Stimulated activated CD4-positive, alpha-beta T cell treated with anti-CD3 and anti-CD28 coated beads, Interleukin-4, amount 100 ng/mL, for 4 hours (primary cell): ENCODE measurements around the gene BTNL8.
A peak's percentile ranks its signal among the peaks of the same experiment; 100 is the strongest.

ENCODE experiments used
- DNase-seq, 2 experiments: peaks; one replicate each; pipeline ENCODE4 v3.0.0-alpha.2; 2020

Gene BTNL8, protein sequence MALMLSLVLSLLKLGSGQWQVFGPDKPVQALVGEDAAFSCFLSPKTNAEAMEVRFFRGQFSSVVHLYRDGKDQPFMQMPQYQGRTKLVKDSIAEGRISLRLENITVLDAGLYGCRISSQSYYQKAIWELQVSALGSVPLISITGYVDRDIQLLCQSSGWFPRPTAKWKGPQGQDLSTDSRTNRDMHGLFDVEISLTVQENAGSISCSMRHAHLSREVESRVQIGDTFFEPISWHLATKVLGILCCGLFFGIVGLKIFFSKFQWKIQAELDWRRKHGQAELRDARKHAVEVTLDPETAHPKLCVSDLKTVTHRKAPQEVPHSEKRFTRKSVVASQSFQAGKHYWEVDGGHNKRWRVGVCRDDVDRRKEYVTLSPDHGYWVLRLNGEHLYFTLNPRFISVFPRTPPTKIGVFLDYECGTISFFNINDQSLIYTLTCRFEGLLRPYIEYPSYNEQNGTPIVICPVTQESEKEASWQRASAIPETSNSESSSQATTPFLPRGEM

DNA sequence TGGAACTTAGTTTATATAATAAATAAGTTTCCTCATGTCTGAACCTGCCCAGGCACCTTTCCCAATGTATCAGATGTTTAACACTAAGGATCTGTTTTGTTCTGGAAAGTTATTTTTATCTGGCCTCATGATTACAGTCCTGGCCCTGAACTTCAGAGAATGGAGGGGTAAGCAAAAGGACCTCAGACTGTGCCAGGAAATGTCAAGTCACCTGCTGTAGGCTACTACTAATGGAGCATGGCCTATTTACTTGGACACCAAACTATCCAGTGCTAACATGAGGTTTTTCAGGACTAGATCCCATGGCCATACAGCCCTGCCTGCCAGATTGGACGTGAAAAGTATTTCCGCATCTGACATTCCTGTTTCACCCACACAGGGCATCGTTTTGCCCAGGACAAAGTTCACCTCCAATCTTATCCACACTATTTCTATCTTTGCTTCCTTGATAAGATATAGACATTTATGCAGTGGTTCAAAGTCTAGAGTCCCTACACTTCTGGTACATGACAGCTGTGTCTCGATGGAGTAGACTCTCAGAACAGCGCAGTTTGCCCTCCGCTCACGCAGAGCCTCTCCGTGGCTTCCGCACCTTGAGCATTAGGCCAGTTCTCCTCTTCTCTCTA lies at the start of gene BTNL8:
BTNL8 (plus strand) TSS at position 539 of the 626 bp plus-strand sequence. CDS start 152 bp downstream, outside the sequence.
- DNase-seq = no peak

DNA sequence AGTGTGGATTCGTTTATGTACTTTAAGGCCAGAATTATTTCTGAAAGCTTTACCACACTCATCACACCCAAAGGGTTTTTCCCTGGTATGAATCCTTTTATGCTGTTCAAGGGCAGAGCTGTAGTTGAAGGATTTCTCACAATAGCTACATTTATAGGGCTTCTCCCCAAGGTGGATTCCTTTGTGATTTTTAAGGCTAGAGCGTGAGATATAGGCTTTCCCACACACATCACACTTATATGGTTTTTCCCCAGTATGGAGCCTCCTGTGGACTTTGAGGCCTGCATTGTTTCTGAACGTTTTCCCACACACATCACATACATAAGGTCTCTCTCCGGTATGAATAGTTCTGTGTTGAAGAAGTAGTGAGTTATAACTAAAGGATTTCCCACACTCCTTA lies 49.1 kb upstream of the BTNL8 start:
- no peak for DNase-seq

DNA sequence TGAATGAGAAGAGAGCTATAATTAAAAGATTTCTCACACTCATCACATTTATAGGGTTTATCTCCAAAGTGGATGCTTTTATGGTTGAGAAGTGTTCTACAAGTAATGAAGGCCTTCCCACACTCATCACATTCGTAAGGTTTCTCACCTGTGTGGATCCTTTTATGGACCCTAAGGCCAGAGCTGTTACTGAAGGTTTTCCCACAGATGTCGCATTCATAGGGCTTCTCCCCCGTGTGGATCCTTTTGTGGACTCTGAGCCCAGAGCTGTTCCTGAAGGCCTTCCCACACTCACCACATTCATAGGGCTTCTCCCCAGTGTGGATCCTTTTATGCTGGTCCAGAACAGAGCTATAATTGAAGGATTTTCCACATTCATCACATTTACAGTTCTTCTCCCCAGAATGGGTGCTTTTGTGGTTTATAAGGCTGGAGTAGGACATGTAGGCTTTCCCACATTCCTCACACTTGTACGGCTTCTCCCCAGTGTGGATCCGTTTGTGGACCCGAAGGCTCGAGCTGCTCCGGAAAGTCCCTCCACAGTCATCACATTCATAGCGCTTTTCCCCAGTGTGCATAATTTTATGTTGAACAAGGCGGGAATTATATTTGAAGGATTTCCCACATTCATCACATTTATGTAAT lies 48.4 kb upstream of the BTNL8 start:
- no peak for DNase-seq

DNA sequence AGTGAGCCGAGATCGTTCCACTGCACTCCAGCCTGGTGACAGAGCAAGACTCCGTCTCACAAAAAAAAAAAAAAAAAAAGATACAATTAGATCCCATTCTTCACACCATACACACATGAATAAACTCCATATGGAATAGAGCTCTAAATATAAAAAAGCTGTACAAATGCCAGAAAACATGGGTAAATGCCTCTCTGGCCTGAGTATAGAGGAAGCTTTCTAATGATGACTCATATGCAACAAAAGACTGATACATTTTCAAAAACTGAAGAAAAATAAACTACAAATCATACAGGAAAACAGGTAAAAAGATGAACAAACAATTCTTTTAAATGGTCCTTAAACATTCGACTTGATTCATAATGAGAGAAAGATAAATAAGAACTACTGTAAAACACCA lies 46.5 kb upstream of the BTNL8 start:
- no peak for DNase-seq

DNA sequence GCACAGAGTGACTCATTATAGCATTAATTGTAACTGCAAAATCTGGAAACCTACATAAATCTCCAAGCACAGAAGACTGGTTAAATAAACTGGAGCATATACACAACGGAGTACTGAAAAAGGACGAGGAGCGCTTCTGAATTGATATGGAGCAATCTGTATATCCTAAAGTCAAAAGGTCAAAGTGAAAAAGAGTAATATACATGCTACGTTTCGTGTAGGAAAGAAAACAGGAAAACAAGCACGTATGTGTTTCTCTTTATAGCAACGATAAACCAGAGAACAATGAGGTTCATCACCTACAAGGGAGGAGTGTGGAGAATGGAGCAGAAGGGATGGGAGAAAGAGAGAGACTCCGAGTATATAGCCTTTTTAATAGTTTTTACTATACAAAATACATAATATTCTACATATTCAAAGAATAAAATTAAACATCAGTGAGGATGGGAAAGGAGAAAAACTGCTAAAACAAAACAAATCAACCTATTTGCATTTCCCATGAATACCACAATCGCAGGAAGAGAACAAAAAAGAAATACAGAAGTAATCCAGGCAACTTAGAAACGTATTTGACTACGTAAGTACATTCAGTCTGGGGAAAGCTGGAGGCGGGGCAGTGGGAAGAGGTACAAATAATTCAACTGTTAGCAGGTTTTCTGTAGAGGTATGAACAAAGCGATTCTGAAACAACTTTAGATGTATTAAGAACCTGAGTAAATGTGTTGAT lies 45.7 kb upstream of the BTNL8 start:
- no peak for DNase-seq

DNA sequence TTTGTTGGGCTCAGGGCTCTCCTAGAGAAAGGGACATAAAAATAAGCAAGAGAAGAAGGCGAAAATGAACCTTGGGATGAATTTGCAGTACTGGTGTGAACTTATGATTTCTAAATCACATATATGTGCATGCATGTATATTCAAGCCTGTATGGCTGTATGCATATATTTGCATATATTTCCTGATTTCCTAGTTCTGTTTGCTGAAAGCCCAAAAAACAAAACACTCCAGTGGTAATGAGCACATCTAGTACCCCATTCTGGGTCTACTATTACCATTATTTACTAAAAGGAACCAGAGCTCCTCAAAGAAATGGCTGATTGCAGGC lies 45.1 kb upstream of the BTNL8 start:
- no peak for DNase-seq

DNA sequence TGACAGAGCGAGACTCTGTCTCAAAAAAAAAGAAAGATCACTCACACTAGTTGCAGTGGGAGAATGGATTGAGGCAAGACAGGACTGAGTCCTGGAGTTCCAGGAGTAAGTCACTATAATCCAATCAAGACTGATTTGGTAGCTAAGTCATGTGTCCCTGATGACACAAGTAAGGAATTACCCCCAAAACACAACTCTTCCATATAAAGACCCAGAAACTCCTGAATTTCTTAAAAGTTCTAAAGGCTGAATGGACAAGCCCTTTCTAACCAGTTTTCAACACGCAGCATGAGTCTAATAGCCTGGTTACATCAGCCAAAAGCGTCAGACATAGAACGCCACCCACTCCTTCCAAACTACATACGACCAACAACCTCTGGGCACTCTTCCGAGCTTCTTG lies 40.4 kb upstream of the BTNL8 start:
- DNase-seq = no peak

DNA sequence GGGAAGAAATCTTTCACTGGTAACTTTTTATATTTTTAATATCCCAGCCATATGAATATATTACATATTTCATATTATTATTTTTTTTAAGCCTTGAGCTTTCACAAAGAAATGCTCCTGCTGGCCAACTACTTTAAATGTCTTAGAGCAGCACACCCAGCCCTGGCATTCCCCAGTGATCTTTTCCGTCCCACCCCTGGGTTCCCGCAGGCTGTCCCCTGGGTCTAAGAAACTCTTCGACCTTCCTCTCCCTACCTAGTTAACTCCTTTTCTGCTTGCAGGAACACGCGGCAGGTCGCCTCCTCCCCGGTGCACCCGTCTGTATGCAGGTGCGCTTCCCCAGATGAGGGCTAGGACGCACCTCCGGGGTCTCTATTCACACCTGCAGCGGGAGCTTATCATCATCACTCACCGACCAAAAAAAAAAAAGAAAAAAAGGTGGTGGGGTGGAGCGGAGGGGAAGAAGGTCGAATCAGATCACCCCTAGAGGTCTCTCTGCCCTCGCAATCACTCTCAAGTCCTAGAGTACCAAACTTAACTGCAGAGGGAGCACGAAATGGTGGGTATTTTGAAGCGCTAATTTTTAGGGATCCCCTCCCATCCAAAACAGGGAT lies 38.6 kb upstream of the BTNL8 start:
- peak; percentile 34 to 55 for DNase-seq

DNA sequence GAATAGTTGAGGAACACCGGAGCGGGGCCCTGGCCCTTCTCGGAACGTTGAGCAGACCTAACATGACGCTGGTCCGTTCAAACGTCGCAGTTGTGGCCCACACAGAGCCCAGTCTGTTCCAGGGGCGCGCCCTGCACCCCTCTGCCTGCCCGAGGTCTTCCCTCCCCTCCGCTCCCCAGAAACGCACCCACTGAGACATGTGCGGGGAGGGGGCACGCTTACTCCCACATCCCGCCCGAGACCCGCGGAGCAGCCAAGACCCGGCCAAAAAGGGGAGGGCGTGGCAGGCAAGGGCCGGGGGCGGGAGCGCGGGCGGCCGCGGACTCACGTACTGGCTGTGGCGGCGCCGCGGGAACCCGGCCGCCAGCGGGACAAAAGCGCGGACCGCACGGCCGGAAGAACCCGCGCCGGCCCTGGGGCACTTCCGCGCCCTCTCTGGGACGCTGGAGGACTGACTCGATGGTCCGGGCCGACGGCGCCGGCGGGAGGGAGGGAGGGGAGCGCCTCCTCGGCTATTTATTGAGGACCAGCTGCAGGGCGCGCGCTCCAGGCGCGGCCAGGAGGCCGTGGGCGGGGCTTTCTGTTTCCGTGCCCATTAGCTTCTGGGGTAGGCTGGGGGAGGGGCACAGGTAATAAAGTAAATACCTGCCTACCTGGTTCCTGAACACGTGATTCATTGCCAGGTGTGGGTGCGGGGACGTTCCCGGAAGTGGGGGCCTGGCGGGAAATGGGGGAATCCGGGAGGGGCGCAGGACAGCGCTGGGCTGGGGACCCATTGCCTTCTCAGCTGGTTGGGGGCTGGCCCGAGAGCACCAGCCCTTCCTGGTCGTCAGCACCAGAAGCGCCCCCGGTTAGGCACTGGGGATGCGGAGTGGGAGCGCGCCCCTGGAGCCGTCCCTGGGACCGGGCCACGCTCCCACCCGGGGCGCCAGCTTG lies 37.8 kb upstream of the BTNL8 start, which contains the start of gene ZFP62:
ZFP62 (minus strand) TSS at position 390 of the 936 bp plus-strand sequence; CDS start at position 333, 57 bp downstream.
- peak; percentile 78 to 85 for DNase-seq

DNA sequence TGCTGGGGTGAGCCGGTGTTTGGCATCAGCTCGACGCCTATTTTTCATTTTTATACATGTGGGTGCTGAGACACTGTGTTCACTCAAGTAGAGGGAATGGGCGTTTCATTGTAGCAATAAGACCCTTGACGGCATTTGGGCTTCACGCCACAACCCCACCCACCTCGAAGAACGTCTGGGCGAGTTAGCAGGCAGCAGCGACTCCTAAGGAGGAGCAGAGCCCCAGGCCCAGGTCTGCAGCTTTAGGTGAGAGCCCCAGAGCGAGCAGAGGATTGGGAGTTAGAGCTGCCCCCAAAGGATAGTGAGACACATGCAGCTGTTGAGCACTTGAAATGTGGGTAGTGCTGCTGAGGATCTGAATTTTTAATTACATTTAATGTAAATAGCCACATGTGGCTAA lies 36.3 kb upstream of the BTNL8 start:
- no peak for DNase-seq

DNA sequence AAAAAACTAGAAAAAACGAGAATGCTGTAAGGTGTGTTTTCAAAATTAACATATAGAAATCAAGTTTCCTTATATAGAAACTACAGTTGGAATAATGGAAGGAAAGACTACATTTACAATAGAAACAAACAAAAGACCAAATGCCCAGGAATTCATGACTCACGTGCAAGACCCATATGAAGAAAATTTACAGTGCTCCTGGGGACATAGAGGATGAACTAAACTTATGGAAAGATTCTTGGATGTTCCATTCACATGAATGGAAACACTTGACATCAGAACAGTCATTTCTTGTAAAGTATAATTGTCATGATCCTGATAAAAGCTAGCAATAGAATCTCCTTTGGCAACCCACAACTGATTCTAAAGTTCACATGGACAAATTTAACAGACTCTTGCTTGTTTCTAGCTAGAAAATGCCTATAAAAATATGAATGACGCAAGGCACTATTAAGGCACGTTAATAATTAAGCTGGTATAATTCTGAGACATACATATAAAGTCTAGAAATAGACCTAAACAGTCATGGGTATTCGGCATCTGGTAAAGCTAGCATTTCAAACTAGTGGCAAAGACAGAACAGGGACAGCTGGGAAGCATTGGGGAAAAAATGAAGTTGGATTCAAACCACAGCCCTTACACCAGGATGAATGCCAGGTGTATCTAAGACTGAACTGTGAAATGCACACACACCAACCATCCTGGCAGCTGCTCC lies 32.8 kb upstream of the BTNL8 start:
- no peak for DNase-seq

DNA sequence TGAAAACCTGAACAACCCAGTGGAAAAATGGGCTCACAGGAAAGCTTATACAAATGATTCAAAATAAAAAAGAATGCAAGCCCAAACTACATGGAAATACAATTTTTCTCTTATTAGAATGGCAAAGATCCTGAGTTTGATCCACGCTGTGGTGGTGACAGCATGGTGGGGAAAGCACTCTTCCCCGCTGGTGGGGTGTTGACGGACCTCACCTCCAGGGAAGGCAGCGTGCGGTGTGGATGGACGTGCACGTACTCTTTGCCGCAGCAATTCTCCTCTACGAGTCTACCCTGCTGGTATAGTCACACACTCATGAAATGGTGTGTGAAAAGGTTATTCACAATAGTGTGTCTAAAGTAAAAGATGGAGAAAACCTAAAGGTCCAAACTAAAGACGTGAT lies 32.0 kb upstream of the BTNL8 start:
- DNase-seq = no peak

DNA sequence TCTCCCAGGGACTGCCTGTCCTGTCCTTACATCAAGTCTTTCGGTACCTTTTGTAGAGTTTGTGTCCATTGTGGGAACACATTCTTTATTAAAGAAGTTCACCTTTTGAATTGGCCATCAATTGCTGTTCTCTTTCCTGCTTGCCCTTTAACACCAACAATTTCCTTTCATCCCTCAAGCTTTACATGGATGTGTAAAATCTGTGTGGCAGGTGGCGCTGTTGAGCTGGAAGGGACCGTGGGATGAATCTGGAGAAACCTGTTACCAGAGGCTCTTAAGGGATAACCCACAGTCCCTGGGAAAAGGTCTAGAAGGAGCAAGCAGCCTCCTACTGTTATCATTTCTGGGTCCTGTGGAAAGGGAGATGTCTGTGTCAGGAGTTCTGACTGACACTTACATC lies 30.0 kb upstream of the BTNL8 start:
- peak; percentile 40 to 61 for DNase-seq

DNA sequence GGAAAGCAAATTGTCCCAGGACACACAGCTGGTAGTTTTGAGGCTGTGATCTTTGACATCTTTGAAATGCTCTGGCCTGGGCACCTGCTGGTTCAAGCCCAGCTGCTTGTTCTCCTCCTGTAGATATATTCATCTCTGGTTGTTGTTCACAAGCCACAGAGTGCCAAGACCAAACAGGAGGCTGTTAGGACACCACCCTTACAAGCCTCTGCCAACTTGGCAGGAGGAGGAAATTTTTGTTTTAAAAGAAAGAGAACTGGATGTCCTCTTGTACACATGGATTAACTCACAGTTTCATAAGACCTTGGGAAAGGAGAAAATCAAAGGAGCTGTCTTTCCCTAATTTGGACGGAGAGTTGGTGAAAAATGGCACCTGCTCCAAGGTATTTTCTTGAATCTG lies 29.4 kb upstream of the BTNL8 start:
- no peak for DNase-seq

DNA sequence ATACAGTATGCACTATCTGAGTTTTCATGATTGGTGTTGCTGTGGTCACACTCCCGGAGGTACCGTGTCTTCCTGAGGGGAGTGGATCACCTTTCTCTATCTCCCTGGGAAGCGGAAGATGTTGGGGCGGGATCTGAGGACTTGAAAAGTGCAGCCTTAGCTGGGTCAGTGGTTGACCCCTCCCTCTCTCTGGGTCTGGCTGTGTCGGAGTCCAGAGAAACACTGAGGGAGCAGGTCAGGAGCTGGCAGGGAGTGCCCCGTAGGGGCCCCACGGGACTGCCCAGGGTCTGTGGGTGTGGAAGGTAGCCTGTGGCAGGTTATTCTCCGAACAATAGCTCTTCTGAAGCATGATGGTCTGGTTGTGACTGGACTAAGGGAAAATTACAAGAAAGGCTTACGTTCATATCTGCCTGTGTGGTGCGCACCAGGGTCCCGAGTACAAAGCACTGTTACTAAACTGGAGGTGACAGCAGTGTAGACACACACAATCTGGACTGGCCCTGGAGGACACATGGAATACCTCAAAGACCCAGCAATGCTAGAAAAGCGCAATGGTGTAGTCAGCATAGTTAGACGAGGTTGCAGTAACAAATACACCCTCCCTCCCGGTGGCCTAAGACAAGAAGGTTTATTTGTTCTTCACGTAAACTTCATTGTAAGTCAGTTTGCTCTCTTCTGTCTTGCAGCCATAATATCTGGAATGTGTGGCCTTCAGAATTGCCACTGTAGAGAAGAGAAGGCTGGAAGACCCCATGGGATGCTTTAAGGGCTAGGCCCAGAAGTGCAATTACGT lies 28.5 kb upstream of the BTNL8 start:
- no peak for DNase-seq

DNA sequence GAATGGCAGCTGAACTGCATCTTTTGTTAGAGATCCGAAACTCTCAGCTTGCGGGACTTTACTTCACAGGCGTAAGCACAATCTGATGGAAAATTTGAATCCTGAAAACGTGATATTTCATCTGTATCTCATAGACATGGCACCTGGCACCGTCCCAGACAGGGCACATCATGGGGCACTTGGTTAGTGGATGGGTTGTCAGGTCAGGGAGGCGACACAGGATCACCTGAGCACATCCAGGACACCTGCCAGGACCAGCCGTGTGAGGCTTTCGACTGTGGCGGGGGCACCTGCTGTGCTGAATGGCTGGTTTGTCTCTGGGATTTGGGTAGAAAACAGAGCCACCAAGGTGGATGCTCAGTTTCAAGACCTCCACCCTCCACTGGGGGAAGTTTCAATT lies 26.5 kb upstream of the BTNL8 start:
- no peak for DNase-seq

DNA sequence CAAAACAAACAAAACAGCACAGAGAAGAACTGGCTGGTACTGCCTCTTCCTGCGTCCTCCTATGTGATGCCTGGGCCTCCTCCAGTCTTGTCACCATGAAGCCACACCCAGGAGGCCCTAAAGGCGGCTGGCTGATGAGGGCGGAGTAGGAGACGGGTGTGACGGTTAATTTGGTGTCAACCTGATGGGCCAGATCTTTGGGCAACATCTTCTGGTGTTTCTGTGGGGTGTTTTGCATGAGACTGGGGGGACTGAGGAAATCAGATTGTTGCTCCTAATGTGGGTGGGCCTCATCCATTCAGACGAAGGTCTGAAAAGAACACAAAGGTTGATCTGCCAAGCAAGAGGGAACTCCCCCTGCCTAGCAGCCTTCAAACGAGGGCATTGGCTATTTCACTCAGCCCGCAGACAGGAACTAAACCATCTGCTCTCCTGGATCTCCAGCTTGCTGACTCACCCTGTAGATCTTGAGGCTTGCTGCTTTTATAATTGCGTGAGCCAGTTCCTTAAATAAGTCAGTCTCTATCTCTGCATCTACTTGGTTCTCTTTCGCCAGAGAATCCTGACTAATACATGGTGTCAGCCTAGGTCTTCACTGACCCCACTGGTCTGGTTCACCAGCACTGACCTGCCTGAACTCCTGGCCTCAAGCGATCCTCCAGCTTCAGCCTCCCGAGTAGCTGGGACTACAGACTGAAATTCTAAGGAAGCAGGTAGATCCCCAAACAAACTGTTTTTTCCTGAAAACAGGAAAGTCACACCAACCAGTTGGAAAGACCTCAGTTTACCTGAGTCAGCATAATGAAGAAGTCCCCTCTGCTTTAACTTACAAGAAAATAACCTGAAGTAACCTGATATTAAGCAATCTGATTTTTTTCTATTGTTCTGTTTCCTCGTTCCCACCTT lies 25.1 kb upstream of the BTNL8 start:
- no peak for DNase-seq

DNA sequence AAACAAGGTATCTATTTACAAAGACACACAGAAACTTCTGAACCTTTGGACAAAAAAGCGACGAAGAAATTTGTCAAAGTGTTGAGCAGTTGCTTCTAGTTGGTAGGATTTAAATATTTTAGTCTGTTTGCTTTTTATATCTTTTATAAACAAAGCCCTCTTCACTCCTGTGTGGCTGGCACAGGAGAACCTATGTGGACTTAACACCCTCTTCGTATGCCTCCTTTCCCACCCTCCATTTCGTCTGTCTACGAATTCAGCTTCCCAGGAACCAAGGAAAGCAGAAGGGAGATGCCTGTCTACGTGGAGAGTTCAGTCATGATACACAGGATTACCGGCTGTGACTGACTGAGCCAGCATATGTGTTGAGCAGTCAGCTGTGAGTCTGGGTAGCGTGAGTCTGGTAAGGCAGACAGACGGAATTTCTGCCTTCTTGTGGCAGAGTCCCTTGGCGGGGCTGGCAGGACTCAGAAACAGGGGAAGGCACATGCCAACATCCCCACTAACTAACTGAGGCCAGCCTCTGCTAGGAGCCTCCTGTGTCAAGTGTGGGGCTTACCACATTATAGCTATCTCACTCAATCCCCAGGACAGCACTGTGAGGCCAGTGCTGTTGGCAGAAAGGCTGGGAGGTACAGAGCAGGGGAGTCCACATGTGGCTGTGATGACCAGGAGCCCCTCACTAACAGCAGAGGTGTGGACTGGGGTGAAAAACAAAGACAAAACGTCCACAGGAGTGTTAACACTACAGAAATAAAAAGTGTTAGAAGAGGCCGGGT lies 24.0 kb upstream of the BTNL8 start:
- no peak for DNase-seq
